ENCODE measurements around the gene SLCO3A1. TPM values are rescaled to one million over a fixed set of nuclear protein-coding genes. Genes with fewer than 3 reads are reported as not detected.
"Not testable (repeated sequence)": the region's sequence is repeated elsewhere in the genome, so short reads cannot be mapped to it uniquely, and the experiment has no call there.

Gene SLCO3A1
- total and polyA plus RNA-seq, 12 donors, result 1.8 to 26.6 (median 17.2) TPM

DNA sequence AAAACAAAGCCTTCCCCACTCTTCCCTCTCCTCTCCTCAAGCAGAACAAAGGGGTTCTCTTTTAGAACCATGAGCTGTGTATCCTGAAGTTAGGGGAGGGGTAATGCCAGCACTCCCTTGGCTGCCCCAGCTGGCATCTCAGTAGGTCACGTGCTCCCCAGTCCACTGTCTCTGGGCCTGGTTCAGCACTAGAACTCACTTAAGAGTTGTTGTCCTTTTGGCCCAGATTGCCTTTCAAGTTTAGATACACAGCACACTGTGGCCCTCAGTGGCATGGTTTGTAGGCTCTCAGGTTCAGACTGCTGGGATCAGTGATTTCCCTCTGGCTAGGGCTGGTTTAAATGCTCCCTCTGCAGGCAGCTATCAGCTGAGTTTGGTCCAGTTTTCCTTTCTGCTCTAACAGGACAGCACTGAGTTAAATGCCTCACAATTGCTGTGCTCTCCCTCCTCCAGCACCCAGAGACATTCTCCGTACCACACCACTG, 351.8 kb downstream of the SLCO3A1 start:
- TF ChIP-seq, protein P1, sequence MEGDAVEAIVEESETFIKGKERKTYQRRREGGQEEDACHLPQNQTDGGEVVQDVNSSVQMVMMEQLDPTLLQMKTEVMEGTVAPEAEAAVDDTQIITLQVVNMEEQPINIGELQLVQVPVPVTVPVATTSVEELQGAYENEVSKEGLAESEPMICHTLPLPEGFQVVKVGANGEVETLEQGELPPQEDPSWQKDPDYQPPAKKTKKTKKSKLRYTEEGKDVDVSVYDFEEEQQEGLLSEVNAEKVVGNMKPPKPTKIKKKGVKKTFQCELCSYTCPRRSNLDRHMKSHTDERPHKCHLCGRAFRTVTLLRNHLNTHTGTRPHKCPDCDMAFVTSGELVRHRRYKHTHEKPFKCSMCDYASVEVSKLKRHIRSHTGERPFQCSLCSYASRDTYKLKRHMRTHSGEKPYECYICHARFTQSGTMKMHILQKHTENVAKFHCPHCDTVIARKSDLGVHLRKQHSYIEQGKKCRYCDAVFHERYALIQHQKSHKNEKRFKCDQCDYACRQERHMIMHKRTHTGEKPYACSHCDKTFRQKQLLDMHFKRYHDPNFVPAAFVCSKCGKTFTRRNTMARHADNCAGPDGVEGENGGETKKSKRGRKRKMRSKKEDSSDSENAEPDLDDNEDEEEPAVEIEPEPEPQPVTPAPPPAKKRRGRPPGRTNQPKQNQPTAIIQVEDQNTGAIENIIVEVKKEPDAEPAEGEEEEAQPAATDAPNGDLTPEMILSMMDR (IDR thresholded peaks at IDR 0.05), result peak; percentile 6 to 43 (median 30)
- TF ChIP-seq POLR2A (IDR thresholded peaks at IDR 0.05), result no peak
- no peaks in the 10 kb centered on the region for H3K9me3 ChIP-seq (replicated peaks in 1 of 3)
- H3K4me1 ChIP-seq (replicated peaks in 1 of 2), result no peaks in the 10 kb centered on the region
- H3K36me3 ChIP-seq (replicated peaks in 1 of 2), result no peaks in the 10 kb centered on the region
- WGBS, 4 donors, result 36 to 70% (median 59%) methylated on average over 1 to 2 of the region's 2 CpGs
- intact Hi-C loops (cut with DNase I), result loop anchor here in 1 of 2 donors (5.0 kb wide), 1 partner anchor 108 kb away; no protein-coding TSS in a partner anchor
- peak; percentile 20 to 57 (median 25) for DNase-seq
- no peak overlapping the region for H3K27ac ChIP-seq
- H3K27me3 ChIP-seq, result no peaks in the 10 kb centered on the region
- no peak overlapping the region for H3K4me3 ChIP-seq

DNA sequence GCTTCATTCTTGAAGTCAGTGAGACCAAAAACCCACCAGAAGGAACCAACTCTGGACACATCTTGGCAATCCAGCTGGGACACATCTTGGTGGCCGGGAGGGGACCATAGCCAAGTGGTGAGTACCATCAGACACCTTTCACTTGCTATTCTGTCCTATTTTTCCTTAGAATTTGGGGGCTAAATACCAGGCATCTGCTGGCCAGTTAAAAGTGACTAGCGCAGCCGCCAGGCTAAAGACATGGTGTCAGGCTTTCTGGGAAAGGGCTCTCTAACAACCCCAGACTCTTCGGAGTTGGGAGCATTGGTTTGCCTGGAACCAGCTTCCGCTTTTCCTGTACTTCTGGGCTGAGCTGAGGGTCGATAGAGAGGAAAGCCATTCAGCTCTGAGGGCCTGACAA, 354.1 kb downstream of the SLCO3A1 start:
- intact Hi-C loops (cut with DNase I), result loop anchor here in 1 of 2 donors (5.0 kb wide), 1 partner anchor 110 kb away; no protein-coding TSS in a partner anchor
- H3K4me3 ChIP-seq; H3K27ac ChIP-seq; DNase-seq; H3K36me3 ChIP-seq (replicated peaks in 1 of 2); H3K9me3 ChIP-seq (replicated peaks in 1 of 3); H3K4me1 ChIP-seq (replicated peaks in 1 of 2); H3K27me3 ChIP-seq: not testable (repeated sequence)
- 69 to 90% (median 78%) methylated on average over 6 of the region's 6 CpGs for WGBS, 4 donors

Data from adrenal gland (tissue), 12 donors.